GM18505 (cell line): ENCODE results near the gene FBP1.
A peak's percentile ranks its signal among the peaks of the same experiment; 100 is the strongest.

ENCODE experiments used
- ATAC-seq: cut with Tn5 transposase; IDR thresholded peaks from one replicate; pipeline ENCODE4 v1.9.1; 2021; ENCODE audit not compliant: unreplicated experiment
- POLR2A ChIP-seq: IDR thresholded peaks from 4 replicates; pipeline ENCODE4 v1.6.1; 2011; ENCODE audit warnings: borderline replicate concordance; ENCODE audit not compliant: insufficient read depth, insufficient read length; ENCODE audit errors: extremely low read depth

FBP1 gene

DNA sequence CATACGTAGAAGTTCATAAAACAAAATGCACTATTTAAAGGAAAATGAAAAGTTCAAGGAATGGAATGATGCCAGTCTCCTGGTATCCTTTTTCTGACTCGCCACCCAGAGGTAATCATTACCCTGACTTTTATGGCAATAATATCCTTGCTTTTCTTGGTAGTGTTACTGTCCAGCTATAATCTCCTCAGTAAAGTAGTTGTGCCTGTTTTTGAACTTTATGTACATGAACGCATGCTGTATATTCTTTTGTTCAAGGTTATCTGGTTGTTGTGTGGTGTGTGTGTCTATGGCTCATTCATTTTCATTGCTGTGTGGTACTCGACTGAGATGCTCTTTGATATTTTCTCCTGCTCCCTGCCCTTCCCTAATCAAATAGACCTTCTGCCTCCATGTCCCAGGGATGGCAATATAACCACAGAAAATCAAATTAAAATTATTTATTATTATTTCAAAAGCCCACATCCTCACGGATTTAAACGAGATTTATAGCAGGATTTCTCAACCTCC is 29.2 kb upstream of the FBP1 start:
- TF ChIP-seq POLR2A: no peak
- ATAC-seq: no peak

DNA sequence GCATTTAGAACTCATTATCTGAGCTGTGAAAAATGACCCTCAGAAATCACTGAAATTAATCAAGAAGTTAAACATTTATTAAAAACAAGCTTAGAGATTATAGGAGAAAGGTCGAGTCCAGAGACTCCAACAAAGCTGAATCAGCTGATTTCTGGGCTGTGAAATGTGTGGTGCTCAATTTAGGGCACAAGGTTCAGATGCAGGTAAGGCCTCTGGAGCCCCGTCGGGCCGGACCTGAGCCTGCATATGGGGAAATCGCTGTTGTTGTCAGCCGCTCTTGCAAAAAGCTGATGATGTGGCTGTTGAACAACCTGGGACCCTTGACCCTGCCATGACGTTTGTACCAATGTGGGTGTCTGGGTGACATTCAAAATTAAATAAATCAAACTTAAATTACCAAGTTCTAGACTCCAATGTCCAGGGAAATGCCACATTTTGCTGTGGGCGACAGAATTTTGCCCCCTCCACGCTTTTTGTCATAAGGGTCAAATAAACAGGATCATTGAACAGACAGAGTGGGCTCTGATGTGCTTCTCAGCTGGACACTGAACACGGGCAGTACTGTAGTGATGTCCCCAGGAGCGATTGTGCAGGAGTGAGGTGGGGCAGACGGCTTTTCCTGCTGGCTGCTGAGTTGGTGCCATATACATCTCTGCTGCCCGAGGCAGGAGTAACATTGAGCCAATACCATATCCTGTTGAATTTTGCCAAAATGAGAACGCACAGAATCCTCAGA is 27.2 kb upstream of the FBP1 start:
- ATAC-seq: no peak
- no peak for TF ChIP-seq POLR2A

DNA sequence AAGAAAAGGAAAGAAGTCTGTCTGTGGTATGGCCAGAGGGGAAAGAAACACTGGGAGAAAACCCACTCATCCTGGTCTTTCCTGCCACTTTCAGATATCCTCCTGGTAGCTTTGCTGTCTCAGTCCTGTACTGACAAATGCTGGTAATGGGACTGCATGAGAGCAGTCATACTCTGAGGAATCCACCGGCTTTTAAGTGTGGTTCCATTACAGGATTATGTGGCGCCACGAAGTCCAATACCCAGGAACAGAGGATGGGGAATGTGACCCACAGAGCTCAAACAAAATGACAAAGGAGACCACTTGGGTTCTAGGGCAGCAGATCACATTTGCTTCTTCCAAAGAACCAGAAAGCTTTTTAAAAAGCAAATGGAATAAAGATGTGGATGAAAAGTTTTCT is 26.3 kb upstream of the FBP1 start:
- ATAC-seq: no peak
- no peak for TF ChIP-seq POLR2A

DNA sequence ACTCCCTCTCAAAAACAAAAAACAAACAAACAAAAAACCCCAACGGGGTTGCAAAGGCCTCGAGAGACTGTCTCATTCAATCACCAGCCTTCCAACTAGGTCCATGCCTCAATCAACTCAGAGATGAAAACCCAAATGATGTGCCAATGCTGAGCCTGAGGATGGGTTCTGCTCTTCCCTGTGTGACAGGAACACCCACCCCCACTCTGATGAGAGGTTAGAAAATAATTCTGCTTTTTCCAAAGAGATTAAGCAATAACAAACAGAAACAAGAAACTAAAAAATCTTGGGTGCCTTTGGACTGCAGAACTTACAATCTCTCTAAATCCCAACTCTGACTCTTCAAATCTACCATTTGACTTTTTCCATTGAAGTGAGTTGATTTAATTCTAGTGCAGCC is 25.5 kb upstream of the FBP1 start:
- no peak for TF ChIP-seq POLR2A
- no peak for ATAC-seq

DNA sequence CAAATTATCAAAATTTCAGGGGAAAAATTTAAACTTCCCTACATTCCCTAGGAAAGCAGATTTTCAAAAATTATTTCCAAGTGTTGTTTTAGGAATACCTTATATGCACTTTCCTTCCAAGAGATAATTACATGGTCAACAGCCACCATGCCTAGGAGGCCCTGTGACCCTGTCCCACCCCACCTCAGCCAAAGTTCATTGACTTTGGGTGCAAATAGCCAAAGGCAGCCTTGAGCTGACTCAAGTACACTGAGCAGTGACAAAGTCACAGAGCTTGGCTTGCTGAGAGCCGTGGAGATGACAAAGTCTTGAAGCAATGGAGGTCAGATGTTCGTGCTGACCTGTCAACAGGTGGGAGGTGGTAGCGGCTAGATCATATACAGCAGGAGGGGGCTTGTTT is 24.3 kb upstream of the FBP1 start:
- ATAC-seq: no peak

DNA sequence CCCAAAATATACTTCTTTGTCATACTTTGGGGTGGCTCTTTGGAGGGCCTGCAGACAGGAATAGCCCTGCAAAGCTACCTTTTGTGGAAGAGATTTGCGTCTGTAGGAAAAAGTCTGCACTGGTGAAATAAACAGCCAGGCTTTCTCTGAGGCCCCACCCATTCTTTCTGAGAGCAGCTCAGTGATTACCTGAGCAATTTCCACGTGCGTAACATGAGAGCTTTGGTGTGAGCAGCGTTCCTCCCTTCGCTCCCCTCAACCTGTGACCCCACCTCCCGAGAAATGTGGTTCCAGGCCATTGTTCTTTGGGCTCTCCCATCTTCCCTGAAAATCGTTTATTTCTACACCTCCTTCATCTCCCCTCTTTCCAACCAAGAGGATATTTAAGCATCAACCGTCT is 23.8 kb upstream of the FBP1 start:
- ATAC-seq: no peak
- no peak for TF ChIP-seq POLR2A

More for the DNA sequence above, 24.3 kb upstream of the FBP1 start:
- TF ChIP-seq POLR2A: no peak

DNA sequence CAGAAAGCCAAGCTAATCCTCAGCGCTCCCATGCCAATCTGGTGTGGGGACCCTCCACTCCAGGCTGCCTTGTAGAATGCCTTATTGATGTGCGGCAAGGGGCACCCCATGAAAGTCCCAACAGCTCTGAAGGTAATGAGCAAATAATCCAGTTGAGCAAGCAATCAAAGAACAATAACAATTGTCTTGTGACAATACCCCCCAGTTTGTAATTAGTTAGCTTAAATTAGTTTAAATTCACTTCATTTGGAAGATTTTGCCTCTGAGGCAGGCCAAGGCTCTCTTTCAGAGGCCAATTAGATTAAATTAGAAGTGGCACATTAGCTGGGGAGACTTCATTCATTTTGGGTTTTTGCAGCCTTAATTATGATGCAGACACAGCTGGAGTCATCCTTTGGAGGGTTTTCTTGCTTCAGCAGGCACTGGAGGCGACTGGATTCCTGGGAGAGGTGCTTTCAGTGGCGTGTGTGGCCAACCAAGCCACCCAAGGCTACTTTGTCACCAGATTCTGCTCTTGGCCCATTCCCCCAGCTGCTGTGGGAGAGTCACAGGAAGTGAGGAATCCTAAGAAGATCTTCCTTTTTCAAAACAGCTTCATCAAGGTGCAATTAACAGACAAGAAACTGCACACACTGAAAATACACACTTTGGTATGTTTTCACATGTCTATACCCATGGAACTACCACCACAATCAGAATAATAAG is 17.9 kb upstream of the FBP1 start:
- no peak for ATAC-seq

DNA sequence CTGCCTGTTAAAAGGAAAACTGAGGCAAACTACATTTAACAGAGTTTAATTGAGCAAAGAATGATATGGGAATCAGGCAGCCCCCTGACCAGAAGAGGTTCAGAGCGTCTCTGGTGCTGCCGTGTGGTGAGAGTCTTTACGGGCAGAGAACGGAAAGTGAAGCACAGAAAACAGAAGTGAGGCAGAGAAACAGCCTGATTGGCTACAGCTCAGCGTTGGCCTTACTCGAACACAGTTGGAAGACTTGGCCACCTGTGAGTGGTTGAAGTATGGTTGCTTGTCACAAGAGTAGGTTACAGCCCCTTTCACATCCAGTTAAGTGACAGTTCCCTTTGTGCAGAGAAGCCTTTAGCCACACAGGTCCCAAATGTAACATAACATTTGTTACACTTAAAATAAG is 16.9 kb upstream of the FBP1 start:
- TF ChIP-seq POLR2A: peak; percentile 77
- peak; percentile 86 for ATAC-seq

More for the DNA sequence above, 17.9 kb upstream of the FBP1 start:
- no peak for TF ChIP-seq POLR2A

DNA sequence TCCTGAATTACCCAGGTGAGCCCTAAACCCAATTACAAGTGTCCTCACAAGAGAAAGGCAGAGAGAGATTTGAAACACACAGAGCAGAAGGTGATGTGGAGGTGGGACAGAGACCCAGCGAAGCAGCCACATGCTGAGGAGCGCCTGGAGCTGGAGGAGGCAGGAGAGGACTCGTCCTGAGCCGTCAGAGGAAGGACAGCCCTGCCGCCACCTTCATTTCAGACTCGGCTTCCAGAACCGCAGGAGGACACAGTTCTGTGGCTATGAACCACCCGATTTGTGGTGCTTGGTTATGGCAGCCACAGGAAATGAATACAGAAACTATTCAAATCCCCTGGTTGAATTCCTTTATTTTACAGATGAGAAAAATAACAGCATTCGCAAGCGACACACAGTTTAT is 16.4 kb upstream of the FBP1 start:
- ATAC-seq: no peak
- no peak for TF ChIP-seq POLR2A

DNA sequence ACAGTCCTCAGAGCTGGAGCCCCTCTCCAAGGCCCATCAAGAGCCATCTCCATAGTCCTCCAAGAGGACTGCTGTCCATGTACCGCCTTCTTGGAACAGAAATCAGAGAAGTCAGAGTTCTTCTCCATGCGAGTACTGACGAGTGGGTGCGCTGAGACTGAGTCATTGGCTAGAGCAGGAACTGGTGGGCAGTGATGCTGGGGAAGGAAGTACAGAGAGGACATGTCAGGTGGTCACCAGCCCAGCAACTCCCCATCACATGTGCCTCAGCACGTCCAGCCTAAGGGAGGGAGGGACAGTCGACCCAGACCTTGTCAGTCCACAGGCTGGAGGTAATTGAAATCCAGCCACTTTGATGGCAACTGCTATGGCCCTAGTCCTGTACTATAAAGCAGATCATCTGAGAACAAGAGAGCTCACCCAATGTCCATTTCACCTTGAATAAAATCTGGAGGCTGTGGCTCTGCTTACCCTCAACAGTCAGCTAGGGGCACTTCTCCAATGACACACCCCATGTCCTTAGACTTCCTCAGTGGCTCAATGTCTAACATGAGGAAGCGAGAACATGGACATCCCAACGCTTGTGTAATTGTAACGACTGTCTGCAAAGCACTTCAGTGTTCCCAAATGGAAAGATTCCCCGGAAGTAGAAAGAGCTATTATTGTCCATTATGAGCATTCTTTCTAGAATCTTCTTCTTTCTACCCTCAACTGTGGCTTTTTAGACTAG is 15.0 kb upstream of the FBP1 start:
- ATAC-seq: no peak
- no peak for TF ChIP-seq POLR2A

DNA sequence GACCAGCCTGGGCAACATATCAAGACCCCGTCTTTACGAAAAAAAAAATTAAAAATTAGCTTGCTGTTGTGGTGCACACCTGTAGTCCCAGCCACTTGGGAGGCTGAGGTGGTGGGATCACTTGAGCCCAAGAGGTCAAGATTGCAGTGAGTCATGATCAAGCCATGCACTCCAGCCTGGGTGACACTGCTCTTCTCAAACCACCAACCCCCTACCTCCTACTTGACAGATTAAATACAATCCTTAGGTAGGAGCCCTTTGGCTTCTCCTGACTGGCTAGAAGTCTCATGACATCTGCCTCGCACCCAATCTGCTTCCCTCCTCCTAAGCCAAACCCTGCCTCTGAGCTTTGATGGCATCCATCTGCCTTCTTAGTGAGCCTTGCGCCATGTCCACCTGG is 11.6 kb upstream of the FBP1 start:
- TF ChIP-seq POLR2A: no peak
- ATAC-seq: no peak

DNA sequence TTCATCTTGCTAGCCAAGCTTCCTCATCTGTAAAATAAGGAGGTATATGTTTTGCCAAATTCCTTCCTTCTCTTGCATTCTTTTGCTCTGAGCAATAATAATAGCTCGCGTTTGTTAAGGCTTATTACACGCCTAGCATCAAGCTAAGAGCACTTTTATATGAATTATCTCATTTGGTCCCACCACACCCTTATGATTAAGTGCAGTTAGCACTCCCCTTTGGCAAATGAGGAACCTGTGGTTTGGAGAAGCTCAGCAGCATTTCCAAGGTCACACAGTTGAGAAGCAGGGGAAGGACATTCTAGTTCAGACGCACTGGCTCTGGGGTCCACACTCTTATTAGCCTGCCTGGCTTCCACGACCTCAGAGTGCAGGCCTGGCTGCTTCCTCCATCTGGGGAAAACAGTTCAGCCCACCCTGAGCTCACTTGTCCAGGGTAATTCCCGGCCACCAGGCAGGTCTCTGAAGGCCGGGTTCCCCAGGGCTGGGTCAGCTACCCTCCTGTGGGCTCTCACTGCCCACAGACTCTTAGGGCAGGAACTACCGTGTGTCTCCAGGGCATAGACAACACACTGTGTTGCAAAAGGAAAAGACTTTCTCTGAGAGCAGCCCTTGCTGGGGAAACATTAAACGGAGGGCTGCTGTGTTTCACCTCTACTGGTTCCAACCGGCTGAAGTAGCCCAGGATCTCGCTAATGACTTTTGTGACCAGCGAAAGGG is 9.9 kb upstream of the FBP1 start:
- TF ChIP-seq POLR2A: no peak
- ATAC-seq: no peak

DNA sequence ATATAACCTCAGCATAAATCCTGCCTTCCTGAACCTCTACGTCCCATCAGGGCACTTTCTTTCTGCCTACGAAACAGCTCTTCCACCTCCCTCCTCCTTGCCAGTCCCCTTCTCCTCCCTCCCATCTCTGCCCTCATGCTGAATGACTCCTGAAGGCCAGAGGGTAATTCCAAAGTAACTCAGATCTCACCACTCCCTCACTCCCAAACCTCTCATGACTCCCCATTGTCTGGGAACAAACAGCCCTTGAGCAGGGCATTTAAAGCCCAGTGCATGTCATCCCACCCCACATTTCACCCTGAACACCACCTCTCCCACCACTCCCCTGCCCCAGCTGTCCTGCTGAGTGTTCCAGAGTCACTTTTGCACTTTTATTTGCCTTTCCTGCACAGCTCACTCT is 8.9 kb upstream of the FBP1 start:
- TF ChIP-seq POLR2A: no peak
- no peak for ATAC-seq
